NOMO-1 (cell line): ENCODE measurements around the gene FOLR2.
"Not testable (repeated sequence)": the region's sequence is repeated elsewhere in the genome, so short reads cannot be mapped to it uniquely, and the experiment has no call there.

Experiments
- DNase-seq, 2 experiments: peaks; one replicate each; lab custom pipeline; 2025; ENCODE audit not compliant: unreplicated experiment in 2 of 2; lab: John Stamatoyannopoulos, UW

FOLR2 gene

GRCh38 chr11:72204886-72205285, 11.7 kb upstream of the FOLR2 start:
- DNase-seq = peak; percentile 2 to 28

GRCh38 chr11:72206794-72207193, 9.8 kb upstream of the FOLR2 start:
- not testable (repeated sequence) for DNase-seq

DNA sequence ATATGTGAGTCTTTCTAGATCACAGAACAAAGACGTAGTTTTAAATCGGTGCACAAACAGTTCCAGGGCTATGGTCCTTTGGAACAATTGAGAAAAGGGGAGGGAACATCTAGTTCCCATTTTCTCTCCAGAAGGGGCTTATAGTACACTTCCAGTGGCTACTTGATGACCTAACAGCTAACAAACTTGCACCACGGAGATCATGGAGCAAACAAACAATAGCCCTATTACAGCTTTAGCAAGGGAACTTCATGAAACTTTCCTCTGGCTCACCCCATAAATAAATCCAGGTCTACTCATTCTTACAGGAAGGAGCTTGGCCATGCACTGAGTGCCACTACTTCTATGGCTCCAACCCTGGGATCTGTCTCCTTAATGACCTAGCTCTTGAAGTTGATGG, 8.3 kb upstream of the FOLR2 start:
- no peak for DNase-seq

GRCh38 chr11:72209101-72209500, 7.5 kb upstream of the FOLR2 start:
- peak; percentile 3 to 28 for DNase-seq

DNA sequence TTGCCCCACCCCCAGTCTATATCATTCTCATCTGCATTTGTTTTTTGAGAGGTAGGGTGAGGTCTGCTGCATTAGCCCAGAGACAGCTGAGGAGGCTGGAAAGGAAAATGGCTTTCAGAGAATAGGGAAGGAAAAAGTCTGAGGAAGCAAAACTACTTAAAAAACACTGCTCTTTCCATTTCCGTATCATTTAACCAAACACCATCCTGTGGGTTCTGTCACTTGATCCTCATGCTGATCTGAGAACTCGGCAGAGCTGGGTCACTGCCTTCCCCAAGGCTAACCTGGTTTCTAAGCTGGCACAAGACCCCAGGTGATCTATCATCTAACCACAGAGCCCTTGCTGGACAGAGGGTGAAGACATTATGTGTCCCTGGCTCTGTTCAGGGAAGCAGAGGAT, 1.2 kb downstream of the FOLR2 start:
- DNase-seq = peak; percentile 7 to 67

- DNase-seq = no peak
These were observed 1.7 kb downstream of the FOLR2 start for GRCh38 chr11:72218251-72218745.

GRCh38 chr11:72220696-72221363, 4.2 kb downstream of the FOLR2 start:
- no peak for DNase-seq

DNA sequence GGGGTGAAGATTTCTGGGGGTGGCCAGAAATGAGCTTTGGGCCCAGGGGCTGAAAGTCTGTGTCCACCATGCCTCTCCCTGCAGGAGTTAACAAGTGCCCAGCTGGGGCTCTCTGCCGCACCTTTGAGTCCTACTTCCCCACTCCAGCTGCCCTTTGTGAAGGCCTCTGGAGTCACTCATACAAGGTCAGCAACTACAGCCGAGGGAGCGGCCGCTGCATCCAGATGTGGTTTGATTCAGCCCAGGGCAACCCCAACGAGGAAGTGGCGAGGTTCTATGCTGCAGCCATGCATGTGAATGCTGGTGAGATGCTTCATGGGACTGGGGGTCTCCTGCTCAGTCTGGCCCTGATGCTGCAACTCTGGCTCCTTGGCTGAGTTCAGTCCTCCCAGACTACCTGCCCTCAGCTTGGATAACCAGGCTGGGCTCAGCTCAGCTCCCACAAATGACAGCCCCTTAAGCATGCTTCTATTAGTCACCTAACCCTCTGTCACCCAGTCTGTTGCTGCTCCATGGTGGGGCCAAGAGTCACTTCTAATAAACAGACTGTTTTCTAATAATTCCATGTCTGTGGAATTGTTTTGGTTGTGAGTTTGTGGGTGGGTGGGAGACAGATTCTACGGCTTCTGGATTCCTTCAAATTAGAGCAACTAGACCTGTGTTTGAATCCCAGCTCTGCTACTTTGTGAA, 4.9 kb downstream of the FOLR2 start:
- peak; percentile 21 to 23 for DNase-seq

DNA sequence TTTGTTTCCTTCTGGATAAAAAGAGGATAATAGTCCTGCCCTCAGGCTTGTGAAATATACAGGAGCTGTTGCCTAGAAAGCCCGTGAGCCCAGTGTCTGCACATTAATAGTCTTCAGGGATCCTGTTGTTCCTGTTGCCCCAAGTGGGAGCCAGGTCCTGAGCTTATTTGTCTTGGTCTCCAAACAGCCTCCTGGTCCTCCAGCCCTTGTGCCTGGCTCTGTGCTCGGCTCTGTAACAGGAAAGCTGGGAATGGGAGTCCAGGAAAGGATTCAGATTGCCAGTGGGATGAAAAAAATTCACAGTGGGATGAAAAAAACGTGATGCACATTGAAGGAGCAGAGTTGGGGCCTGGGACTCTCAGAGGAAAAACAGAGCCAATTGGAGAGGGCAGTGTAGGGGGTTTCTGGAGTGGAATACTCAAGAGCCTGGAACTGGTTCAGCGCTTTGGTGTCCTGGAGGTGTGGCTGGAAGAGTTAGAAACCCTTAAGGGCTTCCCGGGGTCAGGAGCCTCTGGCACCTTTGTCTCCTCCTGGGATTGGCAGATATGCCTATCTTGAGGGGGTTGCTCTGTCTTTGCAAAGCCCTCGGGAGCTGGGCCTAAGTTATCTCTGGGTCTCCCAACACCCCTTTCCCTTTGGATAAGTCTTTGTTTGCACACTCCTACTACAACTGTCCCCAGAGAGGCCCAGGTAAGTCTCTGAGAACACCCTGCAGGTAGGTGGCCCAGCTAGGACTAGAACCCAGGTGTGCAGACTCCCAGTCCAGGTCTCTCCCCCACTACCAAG, 5.7 kb downstream of the FOLR2 start:
- no peak for DNase-seq

GRCh38 chr11:72222907-72223614, 6.5 kb downstream of the FOLR2 start:
- DNase-seq = peak; percentile 97 to 98

DNA sequence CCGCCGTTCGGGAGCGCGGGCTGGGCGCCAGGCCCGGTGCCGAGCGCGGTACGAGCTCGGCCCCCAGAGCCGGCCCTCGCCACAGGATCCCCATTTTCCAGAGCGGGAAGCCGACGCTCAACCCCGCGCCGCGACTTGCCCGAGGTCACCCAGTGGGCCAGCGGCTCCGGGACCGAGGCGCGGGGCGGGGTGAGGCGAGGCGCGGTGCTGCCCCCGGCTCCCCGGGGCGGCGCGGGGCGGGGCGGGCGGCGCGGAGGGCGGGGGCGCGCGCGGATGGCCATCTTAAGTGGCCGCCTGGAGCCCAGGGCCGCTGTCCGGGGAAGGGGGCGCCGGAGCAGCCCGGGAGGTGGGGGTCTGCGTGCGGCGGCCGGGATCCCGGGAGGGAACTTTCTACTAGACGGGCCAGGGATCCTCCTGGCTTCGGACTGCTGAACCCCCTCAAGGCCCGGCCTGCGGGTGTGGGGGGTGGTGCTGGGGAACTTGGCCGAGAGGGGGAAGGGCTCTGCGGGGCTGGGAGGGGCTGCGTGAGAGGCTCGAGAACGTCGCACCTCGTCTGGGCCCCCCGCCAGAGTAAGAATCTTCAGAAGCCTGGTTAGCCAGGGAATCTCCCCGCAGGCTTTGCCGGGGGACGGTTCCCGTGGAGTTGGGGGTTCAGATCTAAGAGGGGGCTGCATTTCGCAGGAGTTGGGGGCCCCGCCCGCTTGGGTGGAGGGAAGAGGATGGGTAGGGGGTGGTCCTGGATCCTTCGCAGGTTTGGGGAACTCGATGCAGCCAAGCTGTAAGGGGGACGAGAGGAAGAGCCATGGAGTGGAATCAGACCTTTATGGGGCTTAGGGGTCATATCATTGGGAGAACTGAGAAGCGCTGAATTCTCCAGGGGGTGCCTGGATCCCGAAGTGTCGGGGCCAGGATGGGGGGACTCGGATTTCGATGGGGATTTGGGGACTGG, 7.3 kb downstream of the FOLR2 start:
- DNase-seq = peak; percentile 60 to 86

DNA sequence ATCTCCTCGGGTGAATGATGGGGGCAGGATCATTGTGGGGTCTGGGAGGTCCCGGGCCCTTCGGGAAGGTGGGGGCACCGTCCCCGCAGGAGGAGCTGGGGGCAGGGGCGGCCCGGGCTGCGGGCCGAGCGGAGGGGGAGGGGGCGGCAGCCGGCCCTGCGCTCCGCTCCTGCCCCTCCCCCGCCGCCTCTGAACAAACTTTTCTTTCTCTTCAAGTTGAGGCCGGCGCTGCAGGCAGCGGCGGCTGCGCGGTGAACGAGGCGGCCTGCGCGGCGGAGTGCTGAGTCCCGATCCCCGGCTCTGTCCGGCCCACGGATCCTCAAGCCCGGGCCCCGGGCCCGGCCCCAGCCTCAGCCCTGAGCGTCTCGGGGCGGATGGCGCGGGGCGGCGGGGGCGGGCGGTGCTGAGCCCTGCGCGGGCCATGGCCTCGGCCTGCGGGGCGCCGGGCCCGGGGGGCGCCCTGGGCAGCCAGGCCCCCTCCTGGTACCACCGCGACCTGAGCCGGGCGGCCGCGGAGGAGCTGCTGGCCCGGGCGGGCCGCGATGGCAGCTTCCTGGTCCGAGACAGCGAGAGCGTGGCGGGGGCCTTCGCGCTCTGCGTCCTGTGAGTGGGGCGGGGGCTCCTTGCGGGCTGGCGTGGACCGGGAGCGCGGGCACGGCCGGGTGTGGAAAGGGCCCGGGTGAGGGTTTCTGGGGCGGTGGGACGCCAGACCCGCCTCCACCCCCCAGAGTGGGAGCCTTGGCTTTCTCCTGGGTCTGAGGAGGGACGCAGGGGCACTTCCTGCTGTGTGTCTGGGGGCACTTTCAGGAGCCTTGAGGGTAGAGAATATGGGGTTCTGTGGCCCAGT, 8.2 kb downstream of the FOLR2 start, which contains the start of gene INPPL1:
TSS of gene INPPL1 (plus strand) at position 204 of the 847 bp plus-strand sequence. CDS start at position 422, 218 bp downstream.
- DNase-seq = peak in 1 of 2 experiments; percentile 6

GRCh38 chr11:72225411-72225951, 8.9 kb downstream of the FOLR2 start:
- peak in 1 of 2 experiments; percentile 34 for DNase-seq

DNA sequence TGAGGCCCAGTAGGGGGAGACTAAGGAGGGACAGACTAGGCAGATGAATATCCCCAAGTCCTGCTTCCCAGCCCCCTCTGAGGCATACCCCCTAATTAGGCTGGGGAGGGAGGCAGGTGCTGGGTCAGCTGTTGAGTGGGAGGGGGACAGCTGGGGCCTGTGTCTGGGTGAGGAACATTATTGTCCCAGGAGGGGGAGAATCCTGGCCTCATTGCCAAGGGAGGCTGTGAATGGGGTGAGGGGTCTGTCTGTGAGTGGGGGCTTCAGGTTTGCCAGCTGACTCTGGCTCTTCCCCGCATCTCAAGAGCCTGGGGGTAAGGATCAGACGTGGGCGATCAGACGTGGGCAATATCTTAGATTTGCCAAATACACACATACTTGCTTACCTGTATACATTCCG, 10.1 kb downstream of the FOLR2 start:
- DNase-seq = no peak

DNA sequence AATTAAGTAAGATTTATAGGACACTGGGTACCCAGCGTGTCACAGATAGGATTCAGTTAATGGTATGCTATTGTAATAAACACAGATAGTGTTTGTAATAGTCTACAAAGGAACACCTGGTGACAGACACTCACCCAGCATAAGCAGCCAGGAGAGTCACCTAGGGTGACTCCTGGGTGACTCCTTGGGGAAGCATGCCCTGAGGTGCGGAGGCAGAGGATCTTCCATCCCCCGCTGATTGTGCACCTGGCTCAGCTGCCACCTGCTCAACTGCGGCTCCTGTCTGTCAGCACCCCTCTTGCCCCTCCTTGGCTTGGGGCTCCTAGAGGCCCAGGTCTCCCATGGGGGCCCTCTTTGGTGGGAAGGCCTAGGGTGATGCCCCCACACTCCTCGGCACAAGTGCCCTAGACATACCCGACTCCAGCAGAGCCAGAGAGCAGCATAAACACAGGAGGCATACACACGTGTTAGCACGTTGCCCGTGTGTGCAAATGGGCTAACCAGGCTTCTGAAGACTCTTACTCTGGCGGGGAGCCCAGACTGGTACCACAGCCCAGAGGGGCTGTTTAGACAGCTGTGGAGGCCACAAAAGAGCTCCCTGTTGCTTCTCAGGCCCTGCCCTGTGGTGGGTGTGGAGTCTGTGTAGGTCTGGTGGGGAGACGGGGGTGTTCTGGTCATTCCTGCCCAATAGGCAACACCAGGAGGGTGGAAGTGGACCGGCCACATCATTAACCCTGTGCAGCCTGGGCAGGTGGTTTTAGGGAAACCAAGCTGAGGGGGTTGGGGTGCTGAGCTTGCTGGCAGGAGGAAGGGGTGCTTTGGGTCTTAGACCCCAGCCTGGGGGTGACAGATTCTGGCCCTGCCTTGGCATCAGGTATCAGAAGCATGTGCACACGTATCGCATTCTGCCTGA, 11.0 kb downstream of the FOLR2 start:
- no peak for DNase-seq

GRCh38 chr11:72228229-72228843, 11.7 kb downstream of the FOLR2 start:
- no peak for DNase-seq

- no peak for DNase-seq
These were observed 12.2 kb downstream of the FOLR2 start for GRCh38 chr11:72228844-72229231.
